Left ventricle myocardium inferior (tissue), 1 donor: ENCODE measurements around the gene HIP1. TPM values are rescaled to one million over a fixed set of nuclear protein-coding genes. Genes with fewer than 3 reads are reported as not detected.
"Not testable (repeated sequence)": the region's sequence is repeated elsewhere in the genome, so short reads cannot be mapped to it uniquely, and the experiment has no call there.

Experiments
- DNase-seq: peaks from one replicate; pipeline ENCODE4 v3.0.0-alpha.2; 2020
- H3K27ac ChIP-seq: fragments of 200-600 bp; replicated peaks from 2 replicates; pipeline ENCODE4 v1.8.0; 2021
- H3K27me3 ChIP-seq: fragments of 200-600 bp; 2 replicates; pipeline ENCODE4 v1.8.0; 2021; ENCODE audit warnings: low read depth
- H3K36me3 ChIP-seq: fragments of 200-600 bp; 2 replicates; pipeline ENCODE4 v1.8.0; 2021
- H3K4me1 ChIP-seq: fragments of 200-600 bp; 2 replicates; pipeline ENCODE4 v1.8.0; 2021
- H3K4me3 ChIP-seq: fragments of 200-600 bp; 2 replicates; pipeline ENCODE4 v1.8.0; 2021; ENCODE audit warnings: mild to moderate bottlenecking, moderate library complexity
- H3K9me3 ChIP-seq: fragments of 200-600 bp; replicated peaks from 2 replicates; pipeline ENCODE4 v1.8.0; 2021
- intact Hi-C: fragments of 100-400 bp; cut with micrococcal nuclease; formaldehyde crosslinking; loops from one replicate; pipeline ENCODE4 v1.11.0; 2022
- total RNA-seq: library from RNA; stranded (reverse); fragmentation: NEBNext Ultra II Directional; extraction: Animal tissue kit (Norgen Biotek cat#: 25700); gene quantifications from one replicate; pipeline ENCODE4 v1.2.1, GENCODE V29; 2021
- TF ChIP-seq, protein P1 (sequence below): fragments of 200-600 bp; IDR thresholded peaks from 2 replicates; pipeline ENCODE4 v1.8.0; 2021; ENCODE audit warnings: antibody characterized with exemption, mild to moderate bottlenecking, borderline replicate concordance
- donor health status: DM: no; HTN: yes; CAD: no; lungs with severe emphysema.

Gene HIP1
- total RNA-seq, 1 donor from 2014 or later = 14.5 TPM

DNA sequence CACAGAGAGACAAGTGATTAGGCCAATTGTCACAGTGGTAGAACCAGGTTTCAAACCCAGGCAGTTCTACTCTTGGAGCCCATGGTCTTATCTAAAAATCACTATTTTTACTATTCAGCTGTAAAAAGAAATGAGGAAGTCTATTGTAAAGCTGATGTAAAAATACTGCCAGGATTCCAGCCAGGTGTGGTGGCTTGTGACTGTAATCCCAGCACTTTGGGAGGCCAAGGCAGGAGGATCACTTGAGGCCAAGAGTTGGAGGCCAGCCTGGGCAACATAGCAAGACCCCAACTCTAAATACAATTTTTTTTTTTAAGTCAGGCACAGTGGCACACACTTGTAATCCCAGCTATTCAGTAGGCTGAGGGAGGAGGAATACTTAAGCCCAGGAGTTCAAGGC, 40.4 kb downstream of the HIP1 start:
- no peak overlapping the region for H3K27ac ChIP-seq
- no peak for DNase-seq
- TF ChIP-seq, protein P1, sequence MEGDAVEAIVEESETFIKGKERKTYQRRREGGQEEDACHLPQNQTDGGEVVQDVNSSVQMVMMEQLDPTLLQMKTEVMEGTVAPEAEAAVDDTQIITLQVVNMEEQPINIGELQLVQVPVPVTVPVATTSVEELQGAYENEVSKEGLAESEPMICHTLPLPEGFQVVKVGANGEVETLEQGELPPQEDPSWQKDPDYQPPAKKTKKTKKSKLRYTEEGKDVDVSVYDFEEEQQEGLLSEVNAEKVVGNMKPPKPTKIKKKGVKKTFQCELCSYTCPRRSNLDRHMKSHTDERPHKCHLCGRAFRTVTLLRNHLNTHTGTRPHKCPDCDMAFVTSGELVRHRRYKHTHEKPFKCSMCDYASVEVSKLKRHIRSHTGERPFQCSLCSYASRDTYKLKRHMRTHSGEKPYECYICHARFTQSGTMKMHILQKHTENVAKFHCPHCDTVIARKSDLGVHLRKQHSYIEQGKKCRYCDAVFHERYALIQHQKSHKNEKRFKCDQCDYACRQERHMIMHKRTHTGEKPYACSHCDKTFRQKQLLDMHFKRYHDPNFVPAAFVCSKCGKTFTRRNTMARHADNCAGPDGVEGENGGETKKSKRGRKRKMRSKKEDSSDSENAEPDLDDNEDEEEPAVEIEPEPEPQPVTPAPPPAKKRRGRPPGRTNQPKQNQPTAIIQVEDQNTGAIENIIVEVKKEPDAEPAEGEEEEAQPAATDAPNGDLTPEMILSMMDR = no peak
- no peaks in the 10 kb centered on the region for H3K4me1 ChIP-seq
- H3K4me3 ChIP-seq = no peak overlapping the region
- H3K9me3 ChIP-seq = no peaks in the 10 kb centered on the region
- no peaks in the 10 kb centered on the region for H3K36me3 ChIP-seq
- intact Hi-C loops = no loop called here
- no peaks in the 10 kb centered on the region for H3K27me3 ChIP-seq

DNA sequence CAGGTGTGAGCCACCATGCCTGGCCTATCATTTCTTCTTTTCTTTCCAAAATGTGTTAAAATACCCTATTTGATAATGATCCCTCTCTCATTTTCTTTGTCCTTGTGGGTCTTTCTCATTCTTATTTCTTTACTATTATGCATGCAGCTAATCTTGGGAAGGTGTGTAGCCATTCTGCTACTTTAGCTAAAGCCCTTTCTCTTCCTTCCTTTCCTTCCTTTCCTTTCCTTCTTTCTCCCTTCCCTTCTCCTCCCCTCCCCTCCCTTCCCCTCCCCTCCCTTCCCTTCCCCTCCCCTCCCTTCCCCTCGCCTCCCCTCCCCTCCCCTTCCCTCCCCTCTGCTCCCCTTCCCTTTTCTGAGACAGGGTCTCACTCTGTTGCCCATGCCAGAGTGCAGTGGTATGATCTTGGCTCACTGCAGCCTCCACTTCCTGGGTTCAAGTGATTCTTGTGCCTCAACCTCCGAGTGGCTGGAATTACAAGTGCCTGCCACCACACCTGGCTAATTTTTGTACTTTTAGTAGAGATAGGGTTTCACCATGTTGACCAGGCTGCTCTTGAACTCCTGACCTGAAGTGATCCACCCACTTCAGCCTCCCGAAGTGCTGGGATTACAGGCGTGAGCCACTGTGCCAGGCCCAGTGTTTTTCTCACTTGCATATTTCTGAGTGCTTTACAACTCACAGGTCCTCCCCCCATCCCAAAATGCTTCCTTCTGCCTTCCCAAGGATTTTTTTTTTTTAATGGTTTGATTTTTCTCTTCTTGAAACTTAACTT, 42.3 kb downstream of the HIP1 start:
- intact Hi-C loops = no loop called here
- no peak overlapping the region for H3K4me3 ChIP-seq
- DNase-seq = no peak
- TF ChIP-seq, protein P1 = no peak
- no peaks in the 10 kb centered on the region for H3K27me3 ChIP-seq
- H3K36me3 ChIP-seq = no peaks in the 10 kb centered on the region
- H3K9me3 ChIP-seq = no peaks in the 10 kb centered on the region
- no peak overlapping the region for H3K27ac ChIP-seq
- H3K4me1 ChIP-seq = no peaks in the 10 kb centered on the region

DNA sequence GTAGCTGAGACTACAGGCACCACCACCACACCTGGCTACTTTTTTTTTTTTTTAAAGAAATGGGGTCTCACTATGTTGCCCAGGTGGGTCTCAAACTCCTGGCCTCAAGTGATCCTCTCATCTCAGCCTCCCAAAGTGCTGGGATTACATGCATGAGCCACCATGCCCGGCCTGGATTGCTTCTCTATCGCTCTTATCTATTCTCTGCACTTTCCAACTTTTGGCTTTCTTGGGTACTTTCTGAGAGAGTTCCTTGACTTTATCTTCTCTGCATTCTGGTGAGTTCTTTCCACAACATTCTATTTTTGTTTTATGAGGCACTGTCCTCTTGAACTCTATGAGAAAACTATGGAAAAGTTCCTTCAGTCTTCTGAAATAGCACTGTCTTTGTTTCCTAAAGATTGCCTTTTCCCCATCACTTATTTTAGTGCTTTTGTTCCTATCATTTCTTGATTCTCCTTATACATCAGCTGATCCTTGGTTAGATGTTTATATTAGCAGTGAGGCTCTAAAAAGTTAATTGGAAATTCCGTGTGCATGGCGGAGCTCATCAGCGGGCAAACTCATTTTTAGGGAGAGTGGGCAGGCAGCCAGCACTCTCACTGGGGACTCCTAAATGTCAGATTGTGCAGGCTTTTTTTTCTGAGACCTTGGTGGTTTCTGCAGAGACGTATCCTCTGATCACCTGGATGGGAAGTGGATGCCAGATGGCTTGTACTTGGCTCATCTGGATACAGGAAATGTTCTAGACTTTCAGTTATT, 43.9 kb downstream of the HIP1 start:
- no peaks in the 10 kb centered on the region for H3K4me1 ChIP-seq
- H3K4me3 ChIP-seq = no peak overlapping the region
- H3K9me3 ChIP-seq = no peaks in the 10 kb centered on the region
- intact Hi-C loops = no loop called here
- H3K27ac ChIP-seq = peak overlapping the region; percentile 22
- TF ChIP-seq, protein P1 = no peak
- DNase-seq = no peak
- H3K27me3 ChIP-seq = no peaks in the 10 kb centered on the region
- H3K36me3 ChIP-seq = no peaks in the 10 kb centered on the region

DNA sequence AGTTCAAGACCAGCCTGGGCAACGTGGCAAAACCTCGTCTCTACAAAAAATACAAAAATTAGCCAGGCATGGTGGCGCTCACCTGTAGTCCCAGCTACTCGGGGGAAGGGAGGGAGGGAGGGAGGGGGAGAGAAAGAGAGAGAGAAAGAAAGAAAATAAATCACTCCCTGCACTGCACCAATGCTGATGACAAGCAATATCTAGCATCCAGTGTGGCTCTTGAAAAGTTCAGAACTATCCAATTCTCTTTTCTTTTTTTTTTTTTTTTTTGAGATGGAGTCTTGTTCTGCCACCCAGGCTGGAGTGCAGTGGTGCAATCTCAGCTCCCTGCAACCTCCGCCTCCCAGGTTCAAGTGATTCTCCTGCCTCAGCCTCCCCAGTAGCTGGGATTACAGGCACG, 45.1 kb downstream of the HIP1 start:
- H3K4me3 ChIP-seq, H3K36me3 ChIP-seq, intact Hi-C loops, H3K4me1 ChIP-seq, H3K9me3 ChIP-seq, H3K27me3 ChIP-seq, DNase-seq, H3K27ac ChIP-seq: not testable (repeated sequence)

DNA sequence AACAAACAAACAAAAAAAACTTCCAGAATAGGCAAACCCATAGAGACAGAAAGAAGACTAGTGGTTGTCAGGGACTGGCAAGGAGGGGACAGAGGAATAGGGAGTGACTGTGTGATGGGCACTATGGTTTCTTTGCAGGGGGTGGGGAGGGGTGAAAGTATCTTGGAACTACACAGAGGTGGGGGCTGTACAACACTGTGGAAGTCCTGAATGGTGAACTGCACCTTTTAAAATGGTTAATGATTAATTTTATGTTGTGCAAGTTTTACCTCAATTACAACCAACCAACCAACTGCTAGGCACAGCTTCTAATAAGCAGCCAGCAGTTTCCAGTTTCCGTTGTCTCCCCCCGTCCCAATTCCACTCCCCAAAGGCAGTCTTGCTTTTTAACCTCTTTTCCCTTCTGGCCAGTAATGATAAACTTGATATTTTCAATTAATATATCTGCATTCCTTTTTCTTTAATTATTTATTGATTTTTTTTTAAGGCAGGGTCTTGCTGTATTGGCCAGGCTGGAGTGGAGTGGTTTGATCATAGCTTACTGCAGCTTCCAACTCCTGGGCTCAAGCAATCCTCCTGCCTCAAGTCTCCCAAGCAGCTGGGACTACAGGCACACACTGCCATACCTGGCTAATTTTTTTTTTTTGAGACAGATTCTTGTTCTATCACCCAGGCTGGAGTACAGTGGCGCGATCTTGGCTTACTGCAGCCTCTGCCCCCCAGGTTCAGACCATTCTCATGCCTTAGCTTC, 46.8 kb downstream of the HIP1 start:
- Histone ChIP-seq H3K27ac (no peak overlapping the region), H3K4me3 (no peak overlapping the region), H3K27me3 (no peaks in the 10 kb centered on the region), H3K36me3 (no peaks in the 10 kb centered on the region), H3K4me1 (peaks cover 12% of the 10 kb centered on the region), H3K9me3 (no peaks in the 10 kb centered on the region)
- TF ChIP-seq, protein P1 = no peak
- no peak for DNase-seq
- intact Hi-C loops = no loop called here
